Tibial nerve (tissue), 4 donors: ENCODE results near the gene PLEKHA7. TPM values are rescaled to one million over a fixed set of nuclear protein-coding genes. Genes with fewer than 3 reads are reported as not detected.

ENCODE experiments used
- DNase-seq, 2 donors: peaks; one replicate each; pipeline ENCODE4 v3.0.0-alpha.2; 2019; ENCODE audit warnings: low spot score in 2 of 2
- H3K27ac ChIP-seq, 4 donors: fragments of 200-600 bp; sonication (generic) in 3 of 4; one replicate each; pipeline ENCODE4 v1.5.1; 2017 to 2019; ENCODE audit warnings: mild to moderate bottlenecking in 1 of 4
- H3K27me3 ChIP-seq, 2 donors: fragments of 200-600 bp; sonication (generic) in 1 of 2; one replicate each; pipeline versions ENCODE4 v1.5.1 to v1.6.0; 2017 to 2019
- H3K36me3 ChIP-seq, 3 donors: fragments of 200-600 bp; sonication (generic); one replicate each; pipeline ENCODE4 v1.5.1; 2018 to 2019
- H3K4me1 ChIP-seq, 4 donors: fragments of 200-600 bp; sonication (generic) in 3 of 4; one replicate each; pipeline ENCODE4 v1.5.1; 2017 to 2019
- H3K4me3 ChIP-seq, 4 donors: fragments of 200-600 bp; sonication (generic) in 3 of 4; one replicate each; pipeline ENCODE4 v1.5.1; 2017 to 2019; ENCODE audit warnings: mild to moderate bottlenecking in 1 of 4, moderate library complexity in 1 of 4
- H3K9me3 ChIP-seq, 4 donors: fragments of 200-600 bp; sonication (generic) in 3 of 4; one replicate each; pipeline ENCODE4 v1.5.1; 2017 to 2019
- EP300 ChIP-seq, 2 donors: sonication (generic); formaldehyde crosslinking; IDR thresholded peaks; one replicate each; pipeline ENCODE4 v1.6.1; 2017; ENCODE audit warnings: antibody characterized with exemption in 2 of 2, mild to moderate bottlenecking in 1 of 2
- POLR2A ChIP-seq, 2 donors: fragments of 450-650 bp; IDR thresholded peaks; one replicate each; pipeline ENCODE4 v1.6.1; 2017; ENCODE audit warnings: antibody characterized with exemption in 2 of 2, mild to moderate bottlenecking in 2 of 2, moderate library complexity in 2 of 2
- WGBS, 2 donors: methylation state at CpG; one replicate each; pipeline ENCODE4 v1.1.5; 2018; 5-methylcytosine and 5-hydroxymethylcytosine counted together
- total RNA-seq, 4 donors: library from RNA; depleted of rRNA; stranded (reverse); fragments of >200 nt; gene quantifications; one replicate each; pipeline ENCODE4 v1.1.0, GENCODE V29; 2016
- TF ChIP-seq, protein P1 (sequence below), 5 experiments: fragments of 200-600 bp in 3 of 5; fragments of 450-650 bp in 2 of 5; sonication (generic) in 3 of 5; IDR thresholded peaks; one replicate each; pipeline ENCODE4 v1.5.1; 2016 to 2019; ENCODE audit warnings: antibody characterized with exemption in 5 of 5, mild to moderate bottlenecking in 3 of 5, moderate library complexity in 2 of 5

PLEKHA7 gene
- total RNA-seq, 4 donors from 2014 or later = 41.6 to 56.7 (median 50.1) TPM

DNA sequence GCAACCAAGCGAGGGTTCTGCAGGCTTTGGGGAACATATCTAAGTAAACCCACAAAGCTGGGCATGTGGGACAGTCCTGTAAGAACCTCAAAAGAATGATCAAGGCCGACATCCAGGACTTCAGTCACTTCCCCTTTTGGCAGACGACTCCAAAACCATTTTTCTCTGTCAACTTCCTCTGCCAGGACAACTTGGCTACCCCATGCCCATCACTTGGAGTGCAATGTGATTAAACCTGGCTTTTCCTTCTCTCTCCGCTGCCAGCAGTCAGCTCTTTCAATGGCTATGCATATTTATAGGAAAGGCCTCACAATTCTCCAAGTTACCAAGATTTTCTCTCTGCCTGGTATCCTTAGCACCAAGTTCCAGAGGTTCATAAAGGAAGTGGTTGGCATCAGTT is 196.9 kb downstream of the PLEKHA7 start:
- Histone ChIP-seq H3K36me3 (peaks cover 0 to 41% (median 0%) of the 10 kb centered on the region in 3 donors), H3K27me3 (no peaks in the 10 kb centered on the region), H3K27ac (peak overlapping the region in 2 of 4 donors; percentile 79 to 83), H3K4me3 (no peak overlapping the region), H3K9me3 (no peaks in the 10 kb centered on the region), H3K4me1 (peaks cover 0 to 40% (median 6%) of the 10 kb centered on the region in 4 donors)
- TF ChIP-seq POLR2A (IDR thresholded peaks at IDR 0.05) (no peak), EP300 (IDR thresholded peaks at IDR 0.05) (no peak)
- TF ChIP-seq, protein P1, sequence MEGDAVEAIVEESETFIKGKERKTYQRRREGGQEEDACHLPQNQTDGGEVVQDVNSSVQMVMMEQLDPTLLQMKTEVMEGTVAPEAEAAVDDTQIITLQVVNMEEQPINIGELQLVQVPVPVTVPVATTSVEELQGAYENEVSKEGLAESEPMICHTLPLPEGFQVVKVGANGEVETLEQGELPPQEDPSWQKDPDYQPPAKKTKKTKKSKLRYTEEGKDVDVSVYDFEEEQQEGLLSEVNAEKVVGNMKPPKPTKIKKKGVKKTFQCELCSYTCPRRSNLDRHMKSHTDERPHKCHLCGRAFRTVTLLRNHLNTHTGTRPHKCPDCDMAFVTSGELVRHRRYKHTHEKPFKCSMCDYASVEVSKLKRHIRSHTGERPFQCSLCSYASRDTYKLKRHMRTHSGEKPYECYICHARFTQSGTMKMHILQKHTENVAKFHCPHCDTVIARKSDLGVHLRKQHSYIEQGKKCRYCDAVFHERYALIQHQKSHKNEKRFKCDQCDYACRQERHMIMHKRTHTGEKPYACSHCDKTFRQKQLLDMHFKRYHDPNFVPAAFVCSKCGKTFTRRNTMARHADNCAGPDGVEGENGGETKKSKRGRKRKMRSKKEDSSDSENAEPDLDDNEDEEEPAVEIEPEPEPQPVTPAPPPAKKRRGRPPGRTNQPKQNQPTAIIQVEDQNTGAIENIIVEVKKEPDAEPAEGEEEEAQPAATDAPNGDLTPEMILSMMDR (IDR thresholded peaks at IDR 0.05) = no peak
- WGBS, 2 donors = 69% methylated on average over 4 of the region's 4 CpGs
- DNase-seq = no peak

DNA sequence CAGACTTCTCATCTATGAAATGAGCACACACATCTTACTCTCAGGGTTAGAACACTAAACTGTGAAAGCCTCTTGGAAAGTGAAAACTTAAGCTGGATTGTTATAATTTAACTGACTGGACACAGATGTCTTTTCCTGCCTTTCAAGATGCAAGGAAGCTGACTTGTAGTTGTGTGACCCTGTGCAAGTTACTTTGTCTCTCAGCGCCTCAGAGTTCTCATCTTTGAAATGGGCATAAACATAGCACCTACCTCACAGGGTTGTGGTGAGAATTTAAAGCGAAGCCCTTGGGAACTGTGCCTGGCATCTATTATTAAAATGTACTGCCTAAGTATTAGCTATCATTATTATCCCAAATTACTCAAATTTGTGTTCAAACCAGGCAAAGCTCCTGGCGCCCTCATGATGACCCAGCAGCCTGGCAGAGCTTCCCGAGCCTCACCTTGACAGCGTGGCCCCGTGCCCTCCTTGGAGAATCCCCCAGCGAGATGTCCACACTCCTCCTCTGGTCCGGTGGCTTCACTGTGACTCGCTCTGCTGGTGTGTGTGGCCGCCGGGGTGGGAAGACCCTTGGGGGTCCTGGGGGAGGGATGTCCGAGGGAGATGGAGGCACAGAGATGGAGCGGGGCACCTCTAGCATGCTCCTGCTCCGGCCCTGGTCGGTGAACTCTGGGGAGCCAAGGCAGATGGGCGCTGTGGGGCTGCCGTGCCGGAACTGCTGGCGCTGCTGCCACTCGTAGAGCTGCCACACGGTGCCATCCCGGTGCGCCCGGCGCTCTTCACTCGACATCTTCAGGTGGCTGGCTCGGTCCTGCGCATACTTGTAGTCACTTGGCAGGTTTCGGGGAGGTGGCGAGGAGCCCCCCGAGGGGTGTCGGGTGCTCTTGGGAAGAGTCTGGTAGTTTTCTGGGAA is 197.6 kb downstream of the PLEKHA7 start:
- H3K4me3 ChIP-seq = no peak overlapping the region
- no peak for DNase-seq
- H3K4me1 ChIP-seq = peaks cover 0 to 36% (median 6%) of the 10 kb centered on the region in 4 donors
- H3K27ac ChIP-seq = peak overlapping the region in 2 of 4 donors; percentile 79 to 83
- 93 to 94% methylated on average over 24 to 32 of the region's 32 CpGs for WGBS, 2 donors
- no peaks in the 10 kb centered on the region for H3K9me3 ChIP-seq
- no peak for TF ChIP-seq EP300 (IDR thresholded peaks at IDR 0.05)
- TF ChIP-seq, protein P1 (IDR thresholded peaks at IDR 0.05) = no peak
- no peak for TF ChIP-seq POLR2A (IDR thresholded peaks at IDR 0.05)
- peaks cover 0 to 45% (median 0%) of the 10 kb centered on the region in 3 donors for H3K36me3 ChIP-seq
- H3K27me3 ChIP-seq = no peaks in the 10 kb centered on the region

DNA sequence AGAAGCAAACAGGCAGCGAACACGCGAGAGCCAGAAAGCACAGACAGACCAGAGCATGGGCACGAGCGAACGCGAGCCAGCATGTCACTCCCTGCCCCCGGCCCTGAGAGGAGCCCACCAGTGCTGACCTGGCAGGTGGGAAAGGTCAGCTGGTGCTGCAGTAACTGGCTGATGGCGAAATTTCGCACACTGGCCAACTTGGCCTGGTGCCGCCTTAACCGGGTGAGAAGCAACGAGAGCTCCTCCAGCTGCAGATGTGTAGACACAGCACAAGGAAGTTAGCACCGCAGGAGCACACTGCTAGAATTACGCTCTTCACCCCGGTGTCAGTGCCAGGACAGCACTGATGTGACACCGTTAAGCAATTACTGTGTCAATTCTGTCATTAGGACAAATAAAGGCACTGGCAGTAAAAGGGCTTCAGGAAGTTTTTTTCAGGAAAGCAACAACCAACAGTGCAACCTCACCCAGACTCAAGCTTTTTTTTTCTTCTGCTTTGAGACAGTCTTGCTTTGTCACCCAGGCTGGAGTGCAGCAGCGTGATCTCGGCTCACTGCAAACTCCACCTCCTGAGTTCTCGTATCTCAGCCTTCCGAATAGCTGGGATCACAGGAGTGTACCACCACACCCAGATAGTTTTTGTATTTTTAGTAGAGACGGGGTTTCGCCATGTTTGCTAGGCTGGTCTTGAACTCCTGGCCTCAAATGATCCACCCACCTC is 199.0 kb downstream of the PLEKHA7 start:
- no peak overlapping the region for H3K4me3 ChIP-seq
- peaks cover 0 to 48% (median 0%) of the 10 kb centered on the region in 3 donors for H3K36me3 ChIP-seq
- peak; percentile 45 to 67 for DNase-seq
- no peak for TF ChIP-seq POLR2A (IDR thresholded peaks at IDR 0.05)
- peak in 1 of 2 donors; percentile 58 for TF ChIP-seq EP300 (IDR thresholded peaks at IDR 0.05)
- H3K27ac ChIP-seq = peak overlapping the region; percentile 24 to 83 (median 62)
- H3K4me1 ChIP-seq = peaks cover 0 to 32% (median 6%) of the 10 kb centered on the region in 4 donors
- WGBS, 2 donors = 50 to 54% methylated on average over 20 to 23 of the region's 23 CpGs
- H3K27me3 ChIP-seq = no peaks in the 10 kb centered on the region
- H3K9me3 ChIP-seq = no peaks in the 10 kb centered on the region

DNA sequence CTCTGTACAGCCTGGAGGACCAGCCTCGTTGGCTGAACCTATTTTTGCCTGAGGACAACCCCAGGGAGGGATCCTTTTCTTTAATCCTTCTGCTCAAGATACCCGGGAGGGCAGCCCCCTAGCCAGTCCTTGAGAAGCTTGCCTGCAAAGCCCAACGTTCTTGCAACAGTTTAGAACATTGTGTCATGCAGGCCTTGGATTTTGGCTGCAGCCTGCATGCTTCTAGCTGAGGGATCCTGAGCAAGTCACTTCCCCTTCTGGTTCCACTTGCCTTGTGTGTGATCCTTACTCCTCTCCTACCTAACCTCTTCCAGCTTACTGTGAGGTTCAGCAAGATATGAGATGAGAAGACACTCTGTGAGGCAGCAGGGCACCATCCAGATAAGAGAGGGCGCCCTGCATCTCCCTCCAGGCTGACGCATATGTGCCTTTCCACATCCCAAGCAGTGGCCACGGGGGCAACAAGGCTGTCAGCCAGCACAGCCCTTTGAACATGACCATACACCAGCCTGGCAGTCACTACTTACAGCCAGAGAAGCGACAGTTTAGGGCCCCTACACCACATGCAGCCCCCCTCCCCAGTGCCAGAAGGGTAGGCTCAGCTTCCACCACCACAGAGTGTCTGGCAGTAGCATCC is 199.7 kb downstream of the PLEKHA7 start:
- H3K9me3 ChIP-seq = no peaks in the 10 kb centered on the region
- DNase-seq = no peak
- WGBS, 2 donors = 77 to 78% methylated on average over 6 to 7 of the region's 7 CpGs
- no peaks in the 10 kb centered on the region for H3K27me3 ChIP-seq
- no peak overlapping the region for H3K4me3 ChIP-seq
- H3K4me1 ChIP-seq = peaks cover 0 to 34% (median 6%) of the 10 kb centered on the region in 4 donors
- TF ChIP-seq EP300 (IDR thresholded peaks at IDR 0.05) = no peak
- no peak for TF ChIP-seq POLR2A (IDR thresholded peaks at IDR 0.05)
- TF ChIP-seq, protein P1 (IDR thresholded peaks at IDR 0.05) = no peak
- H3K36me3 ChIP-seq = peaks cover 0 to 48% (median 0%) of the 10 kb centered on the region in 3 donors
- peak overlapping the region; percentile 17 to 83 (median 52) for H3K27ac ChIP-seq

DNA sequence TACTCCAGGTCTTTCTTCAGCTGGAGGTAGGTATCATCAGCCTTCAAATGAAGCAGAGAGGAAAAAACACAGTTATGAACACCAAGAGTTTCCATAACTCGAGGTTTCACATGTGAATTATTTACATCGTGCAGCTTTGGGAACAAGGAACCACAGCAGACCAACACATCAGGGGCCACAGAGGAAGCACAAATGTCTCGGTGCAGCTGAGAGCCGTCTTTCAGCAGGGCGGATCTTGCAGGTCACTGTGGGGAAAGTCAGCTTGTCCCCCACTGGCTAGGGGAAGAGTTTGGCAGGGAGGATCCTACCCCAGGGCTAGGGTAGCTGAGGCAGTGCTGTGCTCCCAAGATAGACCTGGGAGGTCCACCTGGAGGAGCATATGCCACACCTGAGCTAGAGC is 201.1 kb downstream of the PLEKHA7 start:
- Histone ChIP-seq H3K9me3 (no peaks in the 10 kb centered on the region), H3K4me3 (no peak overlapping the region), H3K27ac (peak overlapping the region in 3 of 4 donors; percentile 17 to 83 (median 79)), H3K27me3 (no peaks in the 10 kb centered on the region), H3K36me3 (peaks cover 0 to 48% (median 0%) of the 10 kb centered on the region in 3 donors), H3K4me1 (peaks cover 0 to 37% (median 6%) of the 10 kb centered on the region in 4 donors)
- TF ChIP-seq, protein P1 (IDR thresholded peaks at IDR 0.05) = no peak
- no peak for TF ChIP-seq EP300 (IDR thresholded peaks at IDR 0.05)
- no peak for TF ChIP-seq POLR2A (IDR thresholded peaks at IDR 0.05)
- DNase-seq = no peak
- WGBS, 2 donors = 80 to 93% methylated on average over 5 of the region's 5 CpGs
